Measurements from ENCODE around the gene DCTD. TPM values are rescaled to one million over a fixed set of nuclear protein-coding genes. Genes with fewer than 3 reads are reported as not detected.

DCTD gene
- polyA plus RNA-seq, 4 donors: 101 to 138 (median 124) TPM

DNA sequence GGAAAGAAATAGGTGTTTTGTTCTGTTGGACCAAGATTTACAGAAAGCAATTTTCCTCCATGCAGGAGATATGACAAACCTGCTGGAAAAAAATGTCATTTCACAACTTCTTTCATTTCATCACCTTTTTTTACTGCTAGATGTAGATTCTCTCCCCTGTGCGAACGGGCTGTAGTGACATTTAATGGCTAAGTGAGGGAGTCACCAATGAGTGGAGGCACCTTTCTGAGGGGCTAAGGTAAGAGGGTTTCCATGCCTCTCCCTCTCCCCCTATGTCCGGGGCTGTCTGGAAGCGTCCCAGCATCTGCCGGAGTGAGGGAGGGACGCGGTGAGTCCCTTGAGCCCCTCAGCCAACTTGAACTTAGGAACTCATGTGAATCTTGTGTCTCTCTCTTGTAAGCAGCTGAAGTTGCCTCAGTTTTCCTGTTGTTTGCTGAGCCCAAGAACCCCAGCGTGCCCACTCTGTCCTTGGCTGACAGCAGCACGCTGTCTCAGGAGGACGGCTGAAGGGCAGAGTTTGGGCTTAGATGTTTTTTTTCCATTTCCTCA, 42.3 kb downstream of the DCTD start:
- DNase-seq (ENCODE audit: low read depth in 4 of 4, low spot score in 2 of 4): no peak

DNA sequence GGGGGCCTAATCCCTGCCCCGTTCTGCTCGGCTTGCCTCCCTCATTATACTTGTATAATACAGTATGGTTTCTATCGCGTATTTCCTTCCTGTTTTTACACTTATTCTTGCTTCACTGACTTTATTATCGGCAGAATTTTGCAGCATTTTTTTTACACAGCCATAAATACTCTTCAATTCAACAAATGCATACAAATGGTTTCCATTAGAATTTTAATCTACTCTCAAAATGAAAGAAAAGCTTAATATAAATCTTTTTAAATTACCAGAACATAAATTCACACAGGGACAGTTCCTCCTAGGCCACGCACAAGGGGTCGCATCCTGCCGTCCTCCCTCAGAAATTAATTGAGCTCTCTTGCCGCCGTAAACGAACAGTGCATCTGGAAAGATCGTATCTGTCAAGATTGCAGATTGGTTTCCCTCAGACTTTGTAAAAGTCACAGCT, 42.9 kb downstream of the DCTD start:
- DNase-seq (ENCODE audit: low read depth in 4 of 4, low spot score in 2 of 4): no peak

DNA sequence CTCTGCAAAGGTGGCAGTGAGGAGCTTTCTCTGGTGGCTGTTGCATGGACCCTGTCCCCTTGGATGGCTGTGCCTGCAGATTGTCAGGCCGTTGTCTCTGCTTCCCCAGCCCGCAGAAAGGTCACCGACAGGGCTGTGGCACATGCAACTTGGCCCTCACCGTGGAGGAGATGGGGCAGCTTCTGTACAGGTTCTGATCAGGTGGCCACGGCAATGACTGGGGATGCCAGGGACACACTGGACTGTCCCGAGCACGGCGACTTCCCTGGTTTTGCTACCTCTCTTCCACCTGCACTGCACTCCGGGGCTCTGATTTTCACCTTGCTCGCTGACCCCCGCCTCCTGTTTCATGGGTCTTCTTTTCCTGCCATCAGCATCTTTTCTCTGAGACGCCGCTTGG, 43.5 kb downstream of the DCTD start:
- DNase-seq (ENCODE audit: low read depth in 4 of 4, low spot score in 2 of 4): no peak

DNA sequence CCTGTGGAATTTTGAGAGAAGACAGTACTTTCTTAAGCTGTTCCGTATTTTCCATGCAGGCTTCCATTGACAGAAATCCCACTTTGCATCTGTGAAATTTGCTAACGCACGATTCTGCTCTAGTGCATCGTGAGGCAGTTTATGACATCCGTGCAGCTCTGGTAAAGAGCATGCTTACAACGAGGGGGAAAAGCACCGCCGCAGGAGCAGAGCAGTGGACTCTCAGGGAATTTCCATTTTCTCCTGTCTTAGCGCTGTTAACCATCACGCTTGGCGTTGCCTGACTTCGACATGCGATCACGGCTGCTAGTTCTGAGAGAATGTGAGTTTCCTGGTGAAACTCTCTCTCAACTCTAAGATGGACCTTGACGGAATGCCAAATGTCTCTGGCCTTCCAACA, 43.9 kb downstream of the DCTD start:
- DNase-seq (ENCODE audit: low read depth in 4 of 4, low spot score in 2 of 4): no peak

DNA sequence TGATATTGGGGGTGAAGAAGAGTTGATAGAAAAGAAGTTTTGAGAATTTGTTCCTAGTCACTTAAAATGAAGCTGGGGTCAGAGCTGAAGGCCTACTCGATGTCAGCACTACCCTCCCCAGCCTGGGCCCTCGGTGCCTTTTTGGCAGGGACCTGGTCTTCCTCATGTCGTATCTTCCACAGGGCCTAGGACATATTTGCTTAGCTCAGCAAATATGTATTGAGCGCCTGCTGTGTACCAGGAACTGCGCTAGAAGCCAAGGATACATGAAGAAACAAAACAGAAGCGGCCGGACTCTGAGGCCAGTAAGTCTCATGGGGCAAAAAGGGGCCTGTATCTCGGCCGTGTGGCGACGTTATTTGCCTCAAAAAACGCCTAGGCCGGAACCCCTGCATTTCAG, 44.3 kb downstream of the DCTD start:
- DNase-seq (ENCODE audit: low read depth in 4 of 4, low spot score in 2 of 4): no peak

DNA sequence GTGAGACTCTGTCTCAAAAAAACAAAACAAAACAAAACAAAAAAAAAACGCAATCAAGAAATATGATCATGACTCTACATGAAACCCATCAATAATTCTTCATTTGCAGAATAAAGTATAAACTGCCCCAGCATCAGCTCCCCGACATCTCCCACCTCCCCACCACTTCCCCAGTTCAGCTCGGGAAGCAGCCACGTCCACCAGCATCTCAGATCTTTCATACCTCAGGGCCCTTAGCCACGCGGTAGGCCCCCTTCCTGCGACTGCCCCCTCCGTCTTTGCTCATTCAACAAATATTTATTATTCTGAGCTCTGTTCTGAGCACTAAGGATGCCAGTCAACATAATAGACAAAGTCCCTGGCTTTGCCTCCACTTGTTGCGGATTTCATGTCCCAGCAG, 45.6 kb downstream of the DCTD start:
- DNase-seq (ENCODE audit: low read depth in 4 of 4, low spot score in 2 of 4): no peak

DNA sequence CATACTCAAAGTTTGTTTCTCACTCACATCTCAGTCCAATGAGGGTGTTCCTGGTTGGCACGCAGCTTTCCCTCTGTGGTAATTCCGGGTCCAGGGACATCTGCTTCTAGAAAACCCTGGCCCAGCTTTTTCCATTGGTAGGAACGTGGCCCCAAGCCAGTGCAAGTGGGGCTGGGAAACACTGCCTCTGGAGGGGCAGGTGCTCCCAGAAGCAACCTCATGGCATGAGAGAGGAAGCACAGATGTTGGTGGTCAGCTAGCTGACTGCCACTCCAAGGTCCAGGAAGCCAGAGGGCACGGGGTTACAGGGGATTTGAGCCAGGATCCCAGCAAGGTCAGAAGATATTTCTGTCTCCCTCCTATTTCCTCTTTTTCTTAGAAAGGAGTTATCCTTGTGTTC, 47.5 kb downstream of the DCTD start:
- no peak for DNase-seq (ENCODE audit: low read depth in 4 of 4, low spot score in 2 of 4)

DNA sequence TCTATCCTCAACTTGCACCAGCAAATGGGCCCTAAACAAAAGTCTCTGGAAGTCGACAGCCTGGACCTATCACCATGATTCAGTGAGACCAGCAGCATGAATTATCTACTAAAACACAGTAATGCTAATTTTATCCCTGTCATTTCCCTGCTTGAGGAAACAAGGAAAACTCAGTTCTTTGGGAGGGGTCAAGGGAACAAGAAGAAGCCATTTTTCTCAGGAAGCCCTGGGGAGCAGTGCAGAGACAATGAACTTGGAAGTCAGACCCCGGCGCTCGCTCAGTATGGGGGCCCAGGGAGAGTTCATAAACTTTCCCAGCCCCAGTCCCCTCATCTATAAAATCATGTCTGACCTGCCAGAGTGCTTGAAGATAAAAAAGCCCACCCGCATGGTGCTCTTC, 50.4 kb downstream of the DCTD start:
- no peak for DNase-seq (ENCODE audit: low read depth in 4 of 4, low spot score in 2 of 4)

DNA sequence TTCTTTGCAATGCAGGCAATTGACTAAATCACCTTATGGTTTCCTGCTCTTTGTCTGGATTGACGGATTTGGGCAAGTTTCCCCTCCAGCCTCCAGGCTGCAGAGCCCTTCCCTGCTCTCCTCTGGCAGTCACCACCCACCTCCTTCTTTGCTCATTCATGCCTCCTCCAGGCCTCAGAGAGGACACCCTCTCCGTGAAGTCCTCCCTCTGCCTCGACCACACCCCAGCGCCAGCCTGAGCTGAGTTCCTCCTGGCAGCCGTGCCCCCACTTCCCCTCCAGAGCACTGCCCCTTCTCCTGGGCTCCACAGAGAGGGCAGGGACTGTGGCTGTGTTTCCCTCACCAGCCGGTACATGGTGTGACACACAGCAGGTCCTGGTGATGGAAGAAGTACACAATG, 53.7 kb downstream of the DCTD start:
- no peak for DNase-seq (ENCODE audit: low read depth in 4 of 4, low spot score in 2 of 4)

DNA sequence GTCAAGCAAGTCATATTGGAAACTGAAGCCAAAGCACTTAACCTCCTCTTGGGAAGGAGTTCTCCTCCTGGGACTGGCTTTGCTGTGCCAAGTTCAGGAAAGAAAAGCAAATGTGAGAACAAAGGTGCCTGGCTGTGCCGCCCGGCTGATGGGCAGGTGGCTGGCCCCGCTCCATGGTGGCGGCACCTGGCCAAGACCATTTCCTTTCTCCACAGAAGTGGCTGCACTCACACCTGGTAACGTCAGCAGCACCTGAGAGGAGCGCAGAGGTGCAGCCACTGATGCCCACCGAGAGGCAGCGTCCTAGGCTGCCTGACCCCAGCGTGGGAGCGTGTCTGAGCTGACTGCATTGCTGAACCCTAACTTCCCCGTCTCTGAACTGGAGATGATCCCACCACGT, 54.3 kb downstream of the DCTD start:
- no peak for DNase-seq (ENCODE audit: low read depth in 4 of 4, low spot score in 2 of 4)

DNA sequence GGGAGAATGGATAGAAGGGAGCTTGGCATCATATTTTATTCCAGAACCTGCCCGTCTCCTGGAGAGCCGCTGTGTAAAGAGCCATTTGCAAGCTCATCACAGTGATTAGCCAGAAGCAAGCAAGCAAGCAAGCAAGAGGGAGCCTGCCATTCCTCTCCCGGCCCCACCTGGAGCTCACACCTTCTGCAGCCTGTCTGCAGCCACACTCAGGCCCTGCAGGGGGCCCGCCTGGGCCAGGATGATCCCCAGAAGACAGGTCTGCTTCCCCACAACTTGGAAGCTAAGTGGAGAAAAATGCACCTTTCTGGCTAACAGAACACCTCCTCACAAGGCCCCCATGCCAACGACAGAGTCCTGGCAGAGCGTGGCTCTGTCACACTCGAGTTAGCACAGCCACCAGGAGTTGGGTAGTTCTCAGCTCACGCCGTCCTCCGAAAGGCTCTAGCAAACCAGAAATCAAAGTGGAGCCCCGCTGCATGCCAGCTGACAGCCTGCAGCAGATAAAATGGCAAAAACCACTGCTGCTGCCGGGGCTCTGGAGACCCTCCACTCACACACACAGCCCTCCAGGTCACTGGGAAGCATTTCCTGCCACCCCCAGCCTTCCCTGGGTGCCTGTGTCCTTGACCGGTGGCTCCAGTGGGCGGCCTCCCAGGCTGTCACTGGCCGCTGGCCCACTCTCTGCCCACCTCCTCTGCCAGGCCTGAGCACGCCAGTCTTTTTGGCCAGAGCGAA, 54.9 kb downstream of the DCTD start:
- DNase-seq (ENCODE audit: low read depth in 4 of 4, low spot score in 2 of 4): no peak

DNA sequence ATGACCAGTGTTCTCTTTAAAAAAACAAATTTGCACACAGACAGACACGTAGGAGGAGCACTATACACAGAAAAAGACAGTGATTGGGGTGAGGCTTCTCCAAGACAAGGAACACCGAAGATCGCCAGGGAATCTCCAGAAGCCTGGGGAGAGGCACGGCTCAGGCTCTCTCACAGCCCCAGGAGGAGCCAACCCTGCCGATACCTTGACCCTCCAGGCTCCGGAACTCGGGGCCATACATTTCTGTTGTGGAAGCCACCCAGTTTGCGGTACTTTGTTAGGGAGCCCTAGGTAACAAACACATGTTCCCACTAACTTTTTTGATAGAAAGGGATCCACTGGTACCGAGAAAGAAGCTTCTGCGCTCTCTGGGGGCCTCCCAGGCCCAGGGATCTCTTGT, 55.8 kb downstream of the DCTD start:
- no peak for DNase-seq (ENCODE audit: low read depth in 4 of 4, low spot score in 2 of 4)

DNA sequence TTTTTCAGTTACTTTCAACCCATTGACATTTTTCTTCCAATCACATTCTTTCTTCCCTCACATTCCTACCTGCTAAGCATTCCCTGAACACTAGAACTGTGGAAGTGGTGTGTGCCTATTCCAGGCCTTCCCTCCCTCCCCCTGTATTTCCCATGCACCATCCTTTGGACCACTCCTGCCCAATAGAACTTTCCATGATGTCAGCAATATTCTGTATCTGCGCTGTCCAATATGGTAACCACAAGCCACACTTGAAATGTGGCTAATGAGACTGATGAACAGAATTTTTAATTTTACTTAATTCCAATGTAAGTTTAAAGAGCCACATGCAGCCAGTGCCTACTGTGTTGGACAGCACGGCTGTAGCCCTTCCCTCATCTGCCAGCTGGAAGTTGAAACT, 57.5 kb downstream of the DCTD start:
- no peak for DNase-seq (ENCODE audit: low read depth in 4 of 4, low spot score in 2 of 4)

DNA sequence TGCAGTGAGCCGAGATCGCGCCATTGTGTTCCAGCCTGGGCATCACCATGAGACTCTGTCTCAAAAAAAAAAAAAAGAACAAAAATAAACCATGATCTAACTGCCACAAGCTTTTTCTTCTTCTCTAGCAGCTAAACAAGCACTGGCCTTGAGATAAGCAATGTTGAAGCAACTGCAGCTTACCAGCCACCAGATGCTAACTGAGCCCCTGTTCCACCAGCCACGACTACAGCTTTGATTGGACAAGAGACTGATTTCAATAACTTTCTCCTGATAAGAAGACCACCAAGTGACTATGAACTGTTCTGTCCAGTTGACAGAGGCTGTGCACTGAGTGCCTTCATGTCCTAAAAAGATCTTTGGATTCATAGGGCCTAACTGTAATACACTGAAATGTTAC, 58.5 kb downstream of the DCTD start:
- DNase-seq (ENCODE audit: low read depth in 4 of 4, low spot score in 2 of 4): no peak

DNA sequence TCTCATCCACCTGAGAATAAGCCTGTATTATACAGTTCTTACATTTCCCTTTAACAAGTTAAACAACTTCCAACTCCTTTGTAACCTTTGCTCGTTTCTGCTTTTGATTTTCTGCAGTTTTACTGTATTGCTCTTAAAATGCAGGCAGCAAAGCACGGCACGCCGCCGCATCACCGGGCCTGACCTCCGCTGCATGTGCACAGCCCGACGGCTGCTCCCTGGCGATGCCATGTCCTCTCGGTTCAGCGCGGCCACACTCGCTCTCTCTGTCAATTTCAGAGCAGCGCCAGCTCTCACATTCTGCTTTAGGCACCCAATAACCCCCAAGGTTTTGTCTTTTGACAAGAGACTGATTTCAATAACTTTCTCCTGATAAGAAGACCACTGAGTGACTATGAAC, 60.3 kb downstream of the DCTD start:
- no peak for DNase-seq (ENCODE audit: low read depth in 4 of 4, low spot score in 2 of 4)

DNA sequence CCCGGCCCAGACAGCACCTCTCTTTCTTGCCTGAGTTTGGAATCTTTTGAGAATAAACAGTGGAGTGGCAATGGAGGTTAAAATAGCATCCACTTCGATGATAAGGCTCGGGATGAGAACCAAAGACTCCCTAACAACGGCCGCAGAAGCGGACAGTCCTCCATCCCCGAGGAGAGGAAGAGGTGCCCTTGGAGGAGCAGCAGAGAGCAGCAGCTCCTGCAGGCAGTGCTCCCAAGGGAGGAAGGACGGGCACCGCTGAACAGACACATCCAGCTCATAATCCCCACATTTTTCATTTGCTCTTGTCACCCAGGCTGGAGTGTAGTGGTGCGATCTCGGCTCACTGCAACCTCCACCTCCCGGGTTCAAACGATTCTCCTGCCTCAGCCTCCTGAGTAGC, 61.3 kb downstream of the DCTD start:
- no peak for DNase-seq (ENCODE audit: low read depth in 4 of 4, low spot score in 2 of 4)

DNA sequence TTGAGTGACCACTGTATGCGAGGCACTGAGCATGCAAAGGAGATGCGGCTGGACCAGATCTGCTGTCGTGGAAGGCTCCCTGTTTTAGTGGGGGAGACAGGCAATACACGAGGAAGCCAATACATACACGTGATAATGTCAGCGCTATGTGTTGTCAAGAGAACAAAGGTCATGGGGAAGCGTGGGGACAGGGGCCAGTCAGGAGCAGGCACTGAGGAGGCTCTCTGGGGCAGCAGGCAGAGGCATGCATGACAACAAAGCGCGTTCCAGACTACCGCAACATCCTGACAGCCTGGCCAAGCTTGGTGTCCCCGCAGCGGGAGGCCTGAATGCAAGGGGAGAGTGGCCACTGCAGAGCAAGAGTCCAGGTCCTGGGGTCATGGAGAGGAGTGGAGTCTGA, 61.9 kb downstream of the DCTD start:
- DNase-seq (ENCODE audit: low read depth in 4 of 4, low spot score in 2 of 4): no peak

DNA sequence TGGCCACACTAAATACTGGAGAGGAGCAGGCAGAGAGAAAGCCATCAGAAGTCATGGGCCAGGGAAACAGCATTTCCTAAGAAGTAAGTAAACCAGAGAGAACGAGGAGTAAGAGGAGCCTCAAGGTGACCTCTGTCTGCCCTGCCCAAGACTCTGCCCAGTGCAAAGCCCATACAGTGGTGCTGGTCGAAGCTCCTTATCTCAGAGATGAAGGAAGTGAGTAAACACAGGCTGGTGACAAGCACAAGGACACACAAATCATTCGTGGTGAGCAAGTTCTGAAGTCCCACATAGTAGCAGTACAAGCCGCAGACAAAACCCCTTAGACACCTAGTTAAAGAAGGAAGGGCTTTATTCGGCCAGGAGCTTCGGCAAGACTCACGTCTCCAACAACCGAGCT, 62.7 kb downstream of the DCTD start:
- DNase-seq (ENCODE audit: low read depth in 4 of 4, low spot score in 2 of 4): no peak

DNA sequence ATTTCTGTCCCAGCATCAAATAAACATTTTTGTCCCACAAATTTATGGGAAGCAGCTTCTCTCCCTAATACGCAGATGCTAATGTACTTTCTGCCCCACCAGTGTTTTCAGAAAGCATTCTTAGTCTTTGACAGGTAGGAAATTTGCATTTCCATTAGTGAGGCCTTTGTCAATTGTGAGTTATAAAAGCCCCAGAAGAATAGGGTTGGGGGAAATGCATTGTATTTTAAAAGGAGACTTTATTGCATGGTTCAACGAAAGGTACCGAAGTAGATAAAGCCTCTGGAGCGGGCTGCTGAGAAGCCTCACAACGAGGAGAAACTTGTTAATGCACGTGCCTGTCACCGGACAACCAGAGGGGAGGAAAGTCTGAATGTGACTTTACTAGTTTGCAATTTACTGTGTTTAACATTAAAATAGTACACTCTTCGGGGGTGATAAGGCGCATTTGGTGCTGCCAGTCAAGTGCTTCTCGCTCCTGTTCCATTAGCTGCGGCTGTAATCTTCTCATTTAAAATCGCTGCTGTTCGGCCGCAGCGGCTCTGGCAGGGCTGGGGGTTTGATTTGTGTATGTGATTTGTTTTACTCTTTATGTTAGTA, 63.4 kb downstream of the DCTD start:
- DNase-seq (ENCODE audit: low read depth in 4 of 4, low spot score in 2 of 4): no peak

DNA sequence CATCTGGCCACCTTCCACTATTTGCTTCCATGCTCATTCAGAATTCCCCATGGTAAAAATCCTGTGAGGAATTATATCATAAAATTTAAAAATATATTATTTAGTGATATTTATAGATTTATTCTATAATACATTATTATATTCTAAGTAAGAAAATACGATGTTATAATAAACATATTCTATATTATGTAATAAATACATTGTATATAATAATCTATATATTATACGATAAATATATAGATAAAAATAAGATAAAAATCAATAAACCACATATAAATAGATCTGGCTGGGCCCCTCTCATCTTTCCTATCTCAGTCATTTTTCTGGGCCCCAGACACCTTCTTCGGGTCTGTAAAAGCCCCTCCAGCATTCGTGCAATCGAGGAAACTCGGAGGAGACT, 68.5 kb downstream of the DCTD start:
- no peak for DNase-seq (ENCODE audit: low read depth in 4 of 4, low spot score in 2 of 4)

DNA sequence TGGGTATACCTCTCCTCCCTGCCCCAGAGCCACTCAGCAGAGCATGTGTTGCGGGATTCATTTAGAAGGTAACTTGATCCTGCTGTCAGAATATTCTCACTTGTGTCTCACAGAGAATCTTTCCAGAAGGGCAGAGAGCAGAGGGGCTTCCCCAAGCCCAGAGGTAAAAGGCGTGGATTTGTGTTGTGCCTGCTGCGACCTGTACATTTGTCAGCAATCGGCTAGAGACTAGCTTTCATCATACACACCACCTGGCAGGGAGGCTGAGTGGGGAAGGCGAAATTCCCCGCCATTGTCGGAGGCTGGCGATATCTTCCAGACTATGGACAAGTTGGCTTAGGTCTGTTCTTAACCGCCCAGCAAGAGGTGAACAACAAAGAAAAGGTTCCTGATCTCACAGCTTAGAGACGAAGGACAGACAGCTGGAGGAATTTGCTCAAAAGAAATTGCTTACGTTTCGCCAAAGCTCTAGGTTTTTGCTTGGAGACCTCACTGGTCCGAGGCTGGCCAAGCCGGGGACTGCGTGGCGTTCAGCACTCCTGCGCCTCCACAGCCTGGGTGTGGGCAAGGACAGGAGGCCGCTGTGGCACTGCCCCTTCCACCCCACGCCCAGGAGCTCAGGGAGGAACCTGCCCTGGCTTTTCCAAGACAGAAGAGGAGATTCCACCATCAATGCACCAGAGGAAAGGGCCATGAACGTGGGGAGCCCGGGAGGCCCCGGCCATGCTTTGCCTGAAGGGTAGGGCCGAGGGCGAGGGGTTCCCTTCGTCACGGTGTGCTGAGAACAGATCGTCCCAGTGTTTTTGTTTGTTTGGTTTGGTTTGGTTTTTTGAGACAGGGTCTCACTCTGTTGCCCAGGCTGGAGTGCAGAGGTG, 69.4 kb downstream of the DCTD start:
- DNase-seq (ENCODE audit: low read depth in 4 of 4, low spot score in 2 of 4): no peak

All from left renal cortex interstitium (tissue), 4 donors.